Left lung (tissue), 10 donors: ENCODE results near the gene BTBD8. TPM values are rescaled to one million over a fixed set of nuclear protein-coding genes. Genes with fewer than 3 reads are reported as not detected.

Experiments used
- ATAC-seq: fragments of 200-7000 bp; cut with Tn5 transposase; one replicate; pipeline ENCODE4 v1.9.1; 2020; ENCODE audit warnings: moderate library complexity
- DNase-seq, 4 donors: peaks; one replicate each; pipeline ENCODE4 v3.0.0-alpha.2; 2013 to 2020
- H3K27ac ChIP-seq, 2 donors: fragments of 200-600 bp; sonication (generic) in 1 of 2; one replicate each; pipeline versions ENCODE4 v1.5.0 to v1.8.0; 2020 to 2021
- H3K27me3 ChIP-seq, 2 donors: fragments of 200-600 bp; sonication (generic) in 1 of 2; one replicate each; pipeline versions ENCODE4 v1.5.0 to v1.8.0; 2020 to 2021
- H3K36me3 ChIP-seq, 2 donors: fragments of 200-600 bp; sonication (generic) in 1 of 2; one replicate each; pipeline versions ENCODE4 v1.5.0 to v1.8.0; 2020 to 2021
- H3K4me1 ChIP-seq, 2 donors: fragments of 200-600 bp; one replicate each; pipeline ENCODE4 v1.8.0; 2021
- H3K4me3 ChIP-seq, 2 donors: fragments of 200-600 bp; sonication (generic) in 1 of 2; one replicate each; pipeline versions ENCODE4 v1.5.0 to v1.8.0; 2020 to 2021; ENCODE audit warnings: mild to moderate bottlenecking in 1 of 2
- H3K9me3 ChIP-seq, 2 donors: fragments of 200-600 bp; sonication (generic) in 1 of 2; one replicate each; pipeline versions ENCODE4 v1.5.0 to v1.8.0; 2020 to 2021
- intact Hi-C, 2 donors: fragments of 100-400 bp; cut with DNase I; formaldehyde crosslinking; loops; one replicate each; pipeline versions ENCODE4 v1.11.2 to v1.14.2; 2022
- polyA plus RNA-seq, 6 donors: library from polyadenylated mRNA; unstranded; fragments of 120-200 nt; gene quantifications; one replicate each; pipeline ENCODE4 v1.2.1, GENCODE V29; 2013; ENCODE audit not compliant: insufficient read length in 6 of 6
- total RNA-seq, 2 donors: library from RNA; stranded (reverse); fragmentation: NEBNext Ultra II Directional; extraction: Animal tissue kit (Norgen Biotek cat#: 25700); gene quantifications; one replicate each; pipeline ENCODE4 v1.2.1, GENCODE V29; 2021
- TF ChIP-seq, protein P1 (sequence below), 2 donors: fragments of 200-600 bp; sonication (generic) in 1 of 2; IDR thresholded peaks; one replicate each; pipeline versions ENCODE4 v1.5.0 to v1.8.0; 2021; ENCODE audit warnings: antibody characterized with exemption in 2 of 2
- donor health status: DM: no; HTN: yes; CAD: no.
- donor health status: DM: no; HTN: no; CAD: no.

BTBD8 gene
- total and polyA plus RNA-seq, 8 donors = 2.1 to 12.1 (median 8.5) TPM

DNA sequence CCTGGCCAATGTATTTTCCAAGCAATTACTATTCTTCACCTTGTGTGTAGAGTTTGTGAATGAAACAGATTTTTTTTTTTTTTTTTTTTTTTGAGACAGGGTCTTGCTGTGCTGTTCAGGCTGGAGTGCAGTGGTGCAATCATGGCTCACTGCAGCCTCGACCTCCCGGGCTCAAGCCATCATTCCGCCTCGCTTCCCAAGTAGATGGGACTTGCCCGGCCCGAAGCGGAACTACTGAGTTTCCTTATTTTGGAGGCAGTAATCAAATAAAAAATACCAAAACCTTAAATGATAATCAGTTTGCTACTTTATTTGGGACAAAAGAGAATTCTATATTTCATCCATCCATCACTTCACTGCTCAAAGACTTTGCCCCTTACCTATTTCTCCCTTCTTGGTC is 704 bp upstream of the BTBD8 start:
- Histone ChIP-seq H3K4me3 (peak overlapping the region in 1 of 2 donors; percentile 62), H3K27me3 (no peaks in the 10 kb centered on the region), H3K36me3 (no peaks in the 10 kb centered on the region), H3K4me1 (peaks cover 0 to 8% of the 10 kb centered on the region in 2 donors), H3K27ac (no peak overlapping the region), H3K9me3 (peaks cover 0 to 3% of the 10 kb centered on the region in 2 donors)
- intact Hi-C loops = no loop called here
- ATAC-seq (no peak), DNase-seq (no peak)
- TF ChIP-seq, protein P1, sequence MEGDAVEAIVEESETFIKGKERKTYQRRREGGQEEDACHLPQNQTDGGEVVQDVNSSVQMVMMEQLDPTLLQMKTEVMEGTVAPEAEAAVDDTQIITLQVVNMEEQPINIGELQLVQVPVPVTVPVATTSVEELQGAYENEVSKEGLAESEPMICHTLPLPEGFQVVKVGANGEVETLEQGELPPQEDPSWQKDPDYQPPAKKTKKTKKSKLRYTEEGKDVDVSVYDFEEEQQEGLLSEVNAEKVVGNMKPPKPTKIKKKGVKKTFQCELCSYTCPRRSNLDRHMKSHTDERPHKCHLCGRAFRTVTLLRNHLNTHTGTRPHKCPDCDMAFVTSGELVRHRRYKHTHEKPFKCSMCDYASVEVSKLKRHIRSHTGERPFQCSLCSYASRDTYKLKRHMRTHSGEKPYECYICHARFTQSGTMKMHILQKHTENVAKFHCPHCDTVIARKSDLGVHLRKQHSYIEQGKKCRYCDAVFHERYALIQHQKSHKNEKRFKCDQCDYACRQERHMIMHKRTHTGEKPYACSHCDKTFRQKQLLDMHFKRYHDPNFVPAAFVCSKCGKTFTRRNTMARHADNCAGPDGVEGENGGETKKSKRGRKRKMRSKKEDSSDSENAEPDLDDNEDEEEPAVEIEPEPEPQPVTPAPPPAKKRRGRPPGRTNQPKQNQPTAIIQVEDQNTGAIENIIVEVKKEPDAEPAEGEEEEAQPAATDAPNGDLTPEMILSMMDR (IDR thresholded peaks at IDR 0.05) = no peak

GRCh38 chr1:92081031-92081430 is 886 bp downstream of the BTBD8 start:
- intact Hi-C loops = no loop called here
- H3K36me3 ChIP-seq = no peaks in the 10 kb centered on the region
- no peaks in the 10 kb centered on the region for H3K27me3 ChIP-seq
- peaks cover 0 to 19% of the 10 kb centered on the region in 2 donors for H3K9me3 ChIP-seq
- H3K27ac ChIP-seq = peak overlapping the region in 1 of 2 donors; percentile 56
- DNase-seq (no peak), ATAC-seq (no peak)
- H3K4me3 ChIP-seq = peak overlapping the region; percentile 62 to 66
- peaks cover 0 to 8% of the 10 kb centered on the region in 2 donors for H3K4me1 ChIP-seq
- TF ChIP-seq, protein P1 (IDR thresholded peaks at IDR 0.05) = no peak

GRCh38 chr1:92084651-92085050 is 4.5 kb downstream of the BTBD8 start:
- ATAC-seq = no peak

DNA sequence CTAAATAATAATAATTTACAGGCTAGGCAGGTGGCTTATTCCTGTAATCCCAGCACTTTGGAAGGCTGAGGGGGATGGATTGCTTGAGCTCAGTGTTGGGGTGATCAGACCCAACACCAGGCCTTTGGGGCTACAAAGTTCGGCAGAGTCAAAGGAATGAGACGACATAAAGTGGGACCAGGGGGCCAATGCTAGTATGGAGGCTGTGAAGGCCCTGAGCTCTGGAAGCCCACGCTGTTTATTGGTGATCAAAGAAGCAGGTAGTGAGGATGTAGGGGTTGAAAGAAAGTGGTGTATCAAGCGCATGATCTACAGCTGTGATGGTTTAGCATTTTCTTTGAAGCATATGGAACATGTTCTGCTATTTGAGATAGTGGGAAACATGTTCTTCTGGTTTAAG is 5.6 kb downstream of the BTBD8 start:
- H3K36me3 ChIP-seq = no peaks in the 10 kb centered on the region
- peaks cover 0 to 29% of the 10 kb centered on the region in 2 donors for H3K9me3 ChIP-seq
- TF ChIP-seq, protein P1 (IDR thresholded peaks at IDR 0.05) = no peak
- no peak for DNase-seq
- ATAC-seq = no peak
- no peak overlapping the region for H3K4me3 ChIP-seq
- intact Hi-C loops = no loop called here
- no peak overlapping the region for H3K27ac ChIP-seq
- H3K4me1 ChIP-seq = peaks cover 0 to 8% of the 10 kb centered on the region in 2 donors
- H3K27me3 ChIP-seq = no peaks in the 10 kb centered on the region

More at GRCh38 chr1:92084651-92085050, 4.5 kb downstream of the BTBD8 start:
- no peak for DNase-seq
- peaks cover 0 to 8% of the 10 kb centered on the region in 2 donors for H3K4me1 ChIP-seq
- peaks cover 0 to 29% of the 10 kb centered on the region in 2 donors for H3K9me3 ChIP-seq
- intact Hi-C loops = no loop called here
- no peak overlapping the region for H3K27ac ChIP-seq
- no peaks in the 10 kb centered on the region for H3K27me3 ChIP-seq
- TF ChIP-seq, protein P1 (IDR thresholded peaks at IDR 0.05) = no peak
- H3K4me3 ChIP-seq = no peak overlapping the region
- H3K36me3 ChIP-seq = no peaks in the 10 kb centered on the region

GRCh38 chr1:92087542-92087941 is 7.4 kb downstream of the BTBD8 start:
- intact Hi-C loops = no loop called here
- ATAC-seq = no peak
- Histone ChIP-seq H3K27me3 (no peaks in the 10 kb centered on the region), H3K4me1 (no peaks in the 10 kb centered on the region), H3K36me3 (no peaks in the 10 kb centered on the region), H3K4me3 (no peak overlapping the region), H3K27ac (no peak overlapping the region), H3K9me3 (peaks cover 0 to 29% of the 10 kb centered on the region in 2 donors)
- TF ChIP-seq, protein P1 (IDR thresholded peaks at IDR 0.05) = no peak
- no peak for DNase-seq
